ENCODE results near the gene NCAPD2. TPM values are rescaled to one million over a fixed set of nuclear protein-coding genes. Genes with fewer than 3 reads are reported as not detected.
"Not testable (repeated sequence)": the region's sequence is repeated elsewhere in the genome, so short reads cannot be mapped to it uniquely, and the experiment has no call there.

The NCAPD2 gene
- total RNA-seq, 1 donor from 2014 or later = 32.0 TPM

DNA sequence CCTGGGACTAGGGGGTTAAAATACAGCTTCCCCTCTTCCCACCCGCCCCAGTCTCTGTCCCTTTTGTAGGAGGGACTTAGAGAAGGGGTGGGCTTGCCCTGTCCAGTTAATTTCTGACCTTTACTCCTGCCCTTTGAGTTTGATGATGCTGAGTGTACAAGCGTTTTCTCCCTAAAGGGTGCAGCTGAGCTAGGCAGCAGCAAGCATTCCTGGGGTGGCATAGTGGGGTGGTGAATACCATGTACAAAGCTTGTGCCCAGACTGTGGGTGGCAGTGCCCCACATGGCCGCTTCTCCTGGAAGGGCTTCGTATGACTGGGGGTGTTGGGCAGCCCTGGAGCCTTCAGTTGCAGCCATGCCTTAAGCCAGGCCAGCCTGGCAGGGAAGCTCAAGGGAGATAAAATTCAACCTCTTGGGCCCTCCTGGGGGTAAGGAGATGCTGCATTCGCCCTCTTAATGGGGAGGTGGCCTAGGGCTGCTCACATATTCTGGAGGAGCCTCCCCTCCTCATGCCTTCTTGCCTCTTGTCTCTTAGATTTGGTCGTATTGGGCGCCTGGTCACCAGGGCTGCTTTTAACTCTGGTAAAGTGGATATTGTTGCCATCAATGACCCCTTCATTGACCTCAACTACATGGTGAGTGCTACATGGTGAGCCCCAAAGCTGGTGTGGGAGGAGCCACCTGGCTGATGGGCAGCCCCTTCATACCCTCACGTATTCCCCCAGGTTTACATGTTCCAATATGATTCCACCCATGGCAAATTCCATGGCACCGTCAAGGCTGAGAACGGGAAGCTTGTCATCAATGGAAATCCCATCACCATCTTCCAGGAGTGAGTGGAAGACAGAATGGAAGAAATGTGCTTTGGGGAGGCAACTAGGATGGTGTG is 42.3 kb downstream of the NCAPD2 start:
- H3K4me3 ChIP-seq = peak overlapping the region; percentile 94
- no peaks in the 10 kb centered on the region for H3K27me3 ChIP-seq (ENCODE audit: low read depth)
- peak overlapping the region; percentile 96 for H3K27ac ChIP-seq
- no peaks in the 10 kb centered on the region for H3K9me3 ChIP-seq
- no peak for ATAC-seq
- TF ChIP-seq, protein P1, sequence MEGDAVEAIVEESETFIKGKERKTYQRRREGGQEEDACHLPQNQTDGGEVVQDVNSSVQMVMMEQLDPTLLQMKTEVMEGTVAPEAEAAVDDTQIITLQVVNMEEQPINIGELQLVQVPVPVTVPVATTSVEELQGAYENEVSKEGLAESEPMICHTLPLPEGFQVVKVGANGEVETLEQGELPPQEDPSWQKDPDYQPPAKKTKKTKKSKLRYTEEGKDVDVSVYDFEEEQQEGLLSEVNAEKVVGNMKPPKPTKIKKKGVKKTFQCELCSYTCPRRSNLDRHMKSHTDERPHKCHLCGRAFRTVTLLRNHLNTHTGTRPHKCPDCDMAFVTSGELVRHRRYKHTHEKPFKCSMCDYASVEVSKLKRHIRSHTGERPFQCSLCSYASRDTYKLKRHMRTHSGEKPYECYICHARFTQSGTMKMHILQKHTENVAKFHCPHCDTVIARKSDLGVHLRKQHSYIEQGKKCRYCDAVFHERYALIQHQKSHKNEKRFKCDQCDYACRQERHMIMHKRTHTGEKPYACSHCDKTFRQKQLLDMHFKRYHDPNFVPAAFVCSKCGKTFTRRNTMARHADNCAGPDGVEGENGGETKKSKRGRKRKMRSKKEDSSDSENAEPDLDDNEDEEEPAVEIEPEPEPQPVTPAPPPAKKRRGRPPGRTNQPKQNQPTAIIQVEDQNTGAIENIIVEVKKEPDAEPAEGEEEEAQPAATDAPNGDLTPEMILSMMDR (IDR thresholded peaks at IDR 0.05) = no peak
- peaks cover 51% of the 10 kb centered on the region for H3K36me3 ChIP-seq
- intact Hi-C loops (cut with DNase I) = no loop called here
- DNase-seq = no peak
- peaks cover 71% of the 10 kb centered on the region for H3K4me1 ChIP-seq

DNA sequence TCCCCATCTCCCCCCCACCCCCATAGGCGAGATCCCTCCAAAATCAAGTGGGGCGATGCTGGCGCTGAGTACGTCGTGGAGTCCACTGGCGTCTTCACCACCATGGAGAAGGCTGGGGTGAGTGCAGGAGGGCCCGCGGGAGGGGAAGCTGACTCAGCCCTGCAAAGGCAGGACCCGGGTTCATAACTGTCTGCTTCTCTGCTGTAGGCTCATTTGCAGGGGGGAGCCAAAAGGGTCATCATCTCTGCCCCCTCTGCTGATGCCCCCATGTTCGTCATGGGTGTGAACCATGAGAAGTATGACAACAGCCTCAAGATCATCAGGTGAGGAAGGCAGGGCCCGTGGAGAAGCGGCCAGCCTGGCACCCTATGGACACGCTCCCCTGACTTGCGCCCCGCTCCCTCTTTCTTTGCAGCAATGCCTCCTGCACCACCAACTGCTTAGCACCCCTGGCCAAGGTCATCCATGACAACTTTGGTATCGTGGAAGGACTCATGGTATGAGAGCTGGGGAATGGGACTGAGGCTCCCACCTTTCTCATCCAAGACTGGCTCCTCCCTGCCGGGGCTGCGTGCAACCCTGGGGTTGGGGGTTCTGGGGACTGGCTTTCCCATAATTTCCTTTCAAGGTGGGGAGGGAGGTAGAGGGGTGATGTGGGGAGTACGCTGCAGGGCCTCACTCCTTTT is 43.1 kb downstream of the NCAPD2 start:
- intact Hi-C loops (cut with DNase I) = no loop called here

DNA sequence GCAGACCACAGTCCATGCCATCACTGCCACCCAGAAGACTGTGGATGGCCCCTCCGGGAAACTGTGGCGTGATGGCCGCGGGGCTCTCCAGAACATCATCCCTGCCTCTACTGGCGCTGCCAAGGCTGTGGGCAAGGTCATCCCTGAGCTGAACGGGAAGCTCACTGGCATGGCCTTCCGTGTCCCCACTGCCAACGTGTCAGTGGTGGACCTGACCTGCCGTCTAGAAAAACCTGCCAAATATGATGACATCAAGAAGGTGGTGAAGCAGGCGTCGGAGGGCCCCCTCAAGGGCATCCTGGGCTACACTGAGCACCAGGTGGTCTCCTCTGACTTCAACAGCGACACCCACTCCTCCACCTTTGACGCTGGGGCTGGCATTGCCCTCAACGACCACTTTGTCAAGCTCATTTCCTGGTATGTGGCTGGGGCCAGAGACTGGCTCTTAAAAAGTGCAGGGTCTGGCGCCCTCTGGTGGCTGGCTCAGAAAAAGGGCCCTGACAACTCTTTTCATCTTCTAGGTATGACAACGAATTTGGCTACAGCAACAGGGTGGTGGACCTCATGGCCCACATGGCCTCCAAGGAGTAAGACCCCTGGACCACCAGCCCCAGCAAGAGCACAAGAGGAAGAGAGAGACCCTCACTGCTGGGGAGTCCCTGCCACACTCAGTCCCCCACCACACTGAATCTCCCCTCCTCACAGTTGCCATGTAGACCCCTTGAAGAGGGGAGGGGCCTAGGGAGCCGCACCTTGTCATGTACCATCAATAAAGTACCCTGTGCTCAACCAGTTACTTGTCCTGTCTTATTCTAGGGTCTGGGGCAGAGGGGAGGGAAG is 43.9 kb downstream of the NCAPD2 start:
- TF ChIP-seq, protein P1 (IDR thresholded peaks at IDR 0.05) = peak; percentile 88
- Histone ChIP-seq H3K36me3 (peaks cover 50% of the 10 kb centered on the region), H3K4me1 (peaks cover 66% of the 10 kb centered on the region), H3K27ac (peak overlapping the region; percentile 47)
- H3K27me3 ChIP-seq (ENCODE audit: low read depth); ATAC-seq; H3K9me3 ChIP-seq; intact Hi-C loops (cut with DNase I); H3K4me3 ChIP-seq: not testable (repeated sequence)
- peak; percentile 89 for DNase-seq

More for the DNA sequence above, 43.1 kb downstream of the NCAPD2 start:
- DNase-seq = no peak
- peaks cover 74% of the 10 kb centered on the region for H3K4me1 ChIP-seq
- no peaks in the 10 kb centered on the region for H3K9me3 ChIP-seq
- H3K27ac ChIP-seq = peak overlapping the region; percentile 47
- H3K36me3 ChIP-seq = peaks cover 50% of the 10 kb centered on the region
- no peak overlapping the region for H3K4me3 ChIP-seq
- no peaks in the 10 kb centered on the region for H3K27me3 ChIP-seq (ENCODE audit: low read depth)
- ATAC-seq = no peak
- TF ChIP-seq, protein P1 (IDR thresholded peaks at IDR 0.05) = no peak

DNA sequence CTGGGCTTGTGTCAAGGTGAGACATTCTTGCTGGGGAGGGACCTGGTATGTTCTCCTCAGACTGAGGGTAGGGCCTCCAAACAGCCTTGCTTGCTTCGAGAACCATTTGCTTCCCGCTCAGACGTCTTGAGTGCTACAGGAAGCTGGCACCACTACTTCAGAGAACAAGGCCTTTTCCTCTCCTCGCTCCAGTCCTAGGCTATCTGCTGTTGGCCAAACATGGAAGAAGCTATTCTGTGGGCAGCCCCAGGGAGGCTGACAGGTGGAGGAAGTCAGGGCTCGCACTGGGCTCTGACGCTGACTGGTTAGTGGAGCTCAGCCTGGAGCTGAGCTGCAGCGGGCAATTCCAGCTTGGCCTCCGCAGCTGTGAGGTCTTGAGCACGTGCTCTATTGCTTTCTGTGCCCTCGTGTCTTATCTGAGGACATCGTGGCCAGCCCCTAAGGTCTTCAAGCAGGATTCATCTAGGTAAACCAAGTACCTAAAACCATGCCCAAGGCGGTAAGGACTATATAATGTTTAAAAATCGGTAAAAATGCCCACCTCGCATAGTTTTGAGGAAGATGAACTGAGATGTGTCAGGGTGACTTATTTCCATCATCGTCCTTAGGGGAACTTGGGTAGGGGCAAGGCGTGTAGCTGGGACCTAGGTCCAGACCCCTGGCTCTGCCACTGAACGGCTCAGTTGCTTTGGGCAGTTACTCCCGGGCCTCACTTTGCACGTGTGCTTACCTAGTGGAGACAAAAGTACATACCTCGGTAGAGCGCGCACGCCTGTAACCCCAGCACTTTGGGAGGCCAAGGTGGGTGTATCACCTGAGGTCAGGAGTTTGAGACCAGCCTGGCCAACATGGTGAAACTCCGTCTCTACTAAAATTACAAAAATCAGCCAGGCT is 44.8 kb downstream of the NCAPD2 start:
- no peak for ATAC-seq
- intact Hi-C loops (cut with DNase I) = no loop called here
- H3K9me3 ChIP-seq = no peaks in the 10 kb centered on the region
- H3K4me3 ChIP-seq = no peak overlapping the region
- TF ChIP-seq, protein P1 (IDR thresholded peaks at IDR 0.05) = no peak
- DNase-seq = no peak
- no peaks in the 10 kb centered on the region for H3K27me3 ChIP-seq (ENCODE audit: low read depth)
- peaks cover 59% of the 10 kb centered on the region for H3K36me3 ChIP-seq
- H3K4me1 ChIP-seq = peaks cover 57% of the 10 kb centered on the region
- H3K27ac ChIP-seq = no peak overlapping the region
